ENCODE results near the gene TERT.
"Not testable (repeated sequence)": the region's sequence is repeated elsewhere in the genome, so short reads cannot be mapped to it uniquely, and the experiment has no call there.

The TERT gene

GRCh38 chr5:1285883-1286291 lies 9.0 kb downstream of the TERT start:
- Histone ChIP-seq H3K27ac (ENCODE audit: low read depth in 2 of 2, low read length in 2 of 2) (no peak overlapping the region), H3K9ac (ENCODE audit: low read depth in 1 of 2, low read length in 2 of 2) (no peak overlapping the region), H3K9me3 (ENCODE audit: control insufficient read depth in 2 of 2, low read length in 2 of 2) (no peaks in the 10 kb centered on the region), H3K4me3 (ENCODE audit: low read length in 2 of 2) (no peak overlapping the region), H3K27me3 (ENCODE audit: control insufficient read depth in 2 of 2, insufficient read depth in 2 of 2, low read length in 2 of 2) (no peaks in the 10 kb centered on the region), H3K36me3 (ENCODE audit: control insufficient read depth in 2 of 2, insufficient read depth in 2 of 2, low read length in 2 of 2) (no peaks in the 10 kb centered on the region), H3K4me1 (ENCODE audit: control insufficient read depth in 2 of 2, insufficient read depth in 2 of 2, low read length in 2 of 2) (no peaks in the 10 kb centered on the region)

DNA sequence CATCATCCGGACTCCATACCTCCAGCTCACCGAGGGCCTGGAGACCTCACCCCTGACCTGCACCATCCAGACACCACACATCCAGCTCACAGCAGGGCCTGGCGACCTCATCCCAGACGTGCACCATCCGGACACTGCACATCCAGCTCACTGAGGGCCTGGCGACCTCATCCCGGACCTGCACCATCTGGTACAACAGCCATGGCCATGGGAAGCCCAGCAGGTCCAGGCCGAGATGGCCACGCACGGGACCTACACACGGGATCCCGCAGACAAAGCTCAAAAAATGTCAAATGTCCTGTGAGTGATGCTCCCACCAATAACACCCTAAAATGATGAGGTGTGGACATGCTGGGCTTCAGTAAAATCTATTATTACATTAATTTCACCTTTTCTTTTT lies 9.7 kb downstream of the TERT start:
- H3K27me3 ChIP-seq (ENCODE audit: control insufficient read depth in 2 of 2, insufficient read depth in 2 of 2, low read length in 2 of 2), result no peaks in the 10 kb centered on the region
- no peaks in the 10 kb centered on the region for H3K4me1 ChIP-seq (ENCODE audit: control insufficient read depth in 2 of 2, insufficient read depth in 2 of 2, low read length in 2 of 2)
- H3K36me3 ChIP-seq (ENCODE audit: control insufficient read depth in 2 of 2, insufficient read depth in 2 of 2, low read length in 2 of 2), result no peaks in the 10 kb centered on the region
- no peak overlapping the region for H3K9ac ChIP-seq (ENCODE audit: low read depth in 1 of 2, low read length in 2 of 2)
- no peak overlapping the region for H3K4me3 ChIP-seq (ENCODE audit: low read length in 2 of 2)
- no peak overlapping the region for H3K27ac ChIP-seq (ENCODE audit: low read depth in 2 of 2, low read length in 2 of 2)
- H3K9me3 ChIP-seq (ENCODE audit: control insufficient read depth in 2 of 2, low read length in 2 of 2), result no peaks in the 10 kb centered on the region

DNA sequence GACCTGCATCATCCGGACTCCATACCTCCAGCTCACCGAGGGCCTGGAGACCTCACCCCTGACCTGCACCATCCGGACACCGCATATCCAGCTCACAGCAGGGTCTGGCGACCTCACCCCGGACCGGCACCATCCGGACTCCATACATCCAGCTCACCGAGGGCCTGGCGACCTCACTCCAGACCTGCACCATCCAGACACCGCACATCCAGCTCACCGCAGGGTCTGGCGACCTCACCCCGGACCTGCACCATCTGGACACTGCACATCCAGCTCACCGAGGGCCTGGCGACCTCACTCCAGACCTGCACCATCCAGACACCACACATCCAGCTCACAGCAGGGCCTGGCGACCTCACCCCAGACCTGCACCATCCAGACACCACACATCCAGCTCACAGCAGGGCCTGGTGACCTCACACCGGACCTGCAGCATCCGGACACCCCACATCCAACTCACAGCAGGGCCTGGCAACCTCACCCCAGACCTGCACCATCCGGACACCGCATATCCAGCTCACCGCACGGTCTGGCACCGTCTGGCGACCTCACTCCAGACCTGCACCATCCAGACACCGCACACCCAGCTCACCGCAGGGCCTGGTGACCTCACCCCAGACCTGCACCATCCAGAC lies 10.4 kb downstream of the TERT start:
- H3K4me3 ChIP-seq (ENCODE audit: low read length in 2 of 2); H3K27me3 ChIP-seq (ENCODE audit: control insufficient read depth in 2 of 2, insufficient read depth in 2 of 2, low read length in 2 of 2); H3K4me1 ChIP-seq (ENCODE audit: control insufficient read depth in 2 of 2, insufficient read depth in 2 of 2, low read length in 2 of 2); H3K9ac ChIP-seq (ENCODE audit: low read depth in 1 of 2, low read length in 2 of 2); H3K9me3 ChIP-seq (ENCODE audit: control insufficient read depth in 2 of 2, low read length in 2 of 2); H3K27ac ChIP-seq (ENCODE audit: low read depth in 2 of 2, low read length in 2 of 2); H3K36me3 ChIP-seq (ENCODE audit: control insufficient read depth in 2 of 2, insufficient read depth in 2 of 2, low read length in 2 of 2): not testable (repeated sequence)

GRCh38 chr5:1283729-1284041 lies 11.2 kb downstream of the TERT start:
- H3K4me1 ChIP-seq (ENCODE audit: control insufficient read depth in 2 of 2, insufficient read depth in 2 of 2, low read length in 2 of 2); H3K27me3 ChIP-seq (ENCODE audit: control insufficient read depth in 2 of 2, insufficient read depth in 2 of 2, low read length in 2 of 2); H3K9me3 ChIP-seq (ENCODE audit: control insufficient read depth in 2 of 2, low read length in 2 of 2); H3K9ac ChIP-seq (ENCODE audit: low read depth in 1 of 2, low read length in 2 of 2); H3K4me3 ChIP-seq (ENCODE audit: low read length in 2 of 2); H3K27ac ChIP-seq (ENCODE audit: low read depth in 2 of 2, low read length in 2 of 2); H3K36me3 ChIP-seq (ENCODE audit: control insufficient read depth in 2 of 2, insufficient read depth in 2 of 2, low read length in 2 of 2): not testable (repeated sequence)

DNA sequence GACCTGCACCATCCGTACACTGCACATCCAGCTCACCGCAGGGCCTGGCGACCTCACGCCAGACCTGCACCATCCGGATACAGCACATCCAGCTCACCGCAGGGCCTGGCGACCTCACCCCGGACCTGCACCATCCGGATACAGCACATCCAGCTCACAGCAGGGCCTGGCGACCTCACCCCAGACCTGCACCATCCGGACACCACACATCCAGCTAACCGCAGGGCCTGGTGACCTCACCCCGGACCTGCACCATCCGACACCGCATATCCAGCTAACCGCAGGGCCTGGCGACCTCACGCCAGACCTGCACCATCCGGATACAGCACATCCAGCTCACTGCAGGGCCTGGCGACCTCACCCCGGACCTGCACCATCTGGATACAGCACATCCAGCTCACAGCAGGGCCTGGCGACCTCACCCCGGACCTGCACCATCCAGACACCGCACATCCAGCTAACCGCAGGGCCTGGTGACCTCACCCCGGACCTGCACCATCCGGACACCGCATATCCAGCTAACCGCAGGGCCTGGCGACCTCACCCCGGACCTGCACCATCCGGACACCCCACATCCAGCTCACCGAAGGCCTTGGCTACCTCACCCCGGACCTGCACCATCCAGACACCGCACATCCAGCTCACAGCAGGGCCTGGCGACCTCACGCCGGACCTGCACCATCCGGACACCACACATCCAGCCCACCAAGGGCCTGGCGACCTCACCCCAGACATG lies 11.7 kb downstream of the TERT start:
- H3K27ac ChIP-seq (ENCODE audit: low read depth in 2 of 2, low read length in 2 of 2); H3K9me3 ChIP-seq (ENCODE audit: control insufficient read depth in 2 of 2, low read length in 2 of 2); H3K36me3 ChIP-seq (ENCODE audit: control insufficient read depth in 2 of 2, insufficient read depth in 2 of 2, low read length in 2 of 2); H3K27me3 ChIP-seq (ENCODE audit: control insufficient read depth in 2 of 2, insufficient read depth in 2 of 2, low read length in 2 of 2); H3K9ac ChIP-seq (ENCODE audit: low read depth in 1 of 2, low read length in 2 of 2); H3K4me3 ChIP-seq (ENCODE audit: low read length in 2 of 2); H3K4me1 ChIP-seq (ENCODE audit: control insufficient read depth in 2 of 2, insufficient read depth in 2 of 2, low read length in 2 of 2): not testable (repeated sequence)

GRCh38 chr5:1282131-1282992 lies 12.5 kb downstream of the TERT start:
- Histone ChIP-seq H3K36me3 (ENCODE audit: control insufficient read depth in 2 of 2, insufficient read depth in 2 of 2, low read length in 2 of 2) (no peaks in the 10 kb centered on the region), H3K27ac (ENCODE audit: low read depth in 2 of 2, low read length in 2 of 2) (no peak overlapping the region), H3K4me3 (ENCODE audit: low read length in 2 of 2) (no peak overlapping the region), H3K4me1 (ENCODE audit: control insufficient read depth in 2 of 2, insufficient read depth in 2 of 2, low read length in 2 of 2) (no peaks in the 10 kb centered on the region), H3K27me3 (ENCODE audit: control insufficient read depth in 2 of 2, insufficient read depth in 2 of 2, low read length in 2 of 2) (no peaks in the 10 kb centered on the region), H3K9me3 (ENCODE audit: control insufficient read depth in 2 of 2, low read length in 2 of 2) (no peaks in the 10 kb centered on the region), H3K9ac (ENCODE audit: low read depth in 1 of 2, low read length in 2 of 2) (no peak overlapping the region)

DNA sequence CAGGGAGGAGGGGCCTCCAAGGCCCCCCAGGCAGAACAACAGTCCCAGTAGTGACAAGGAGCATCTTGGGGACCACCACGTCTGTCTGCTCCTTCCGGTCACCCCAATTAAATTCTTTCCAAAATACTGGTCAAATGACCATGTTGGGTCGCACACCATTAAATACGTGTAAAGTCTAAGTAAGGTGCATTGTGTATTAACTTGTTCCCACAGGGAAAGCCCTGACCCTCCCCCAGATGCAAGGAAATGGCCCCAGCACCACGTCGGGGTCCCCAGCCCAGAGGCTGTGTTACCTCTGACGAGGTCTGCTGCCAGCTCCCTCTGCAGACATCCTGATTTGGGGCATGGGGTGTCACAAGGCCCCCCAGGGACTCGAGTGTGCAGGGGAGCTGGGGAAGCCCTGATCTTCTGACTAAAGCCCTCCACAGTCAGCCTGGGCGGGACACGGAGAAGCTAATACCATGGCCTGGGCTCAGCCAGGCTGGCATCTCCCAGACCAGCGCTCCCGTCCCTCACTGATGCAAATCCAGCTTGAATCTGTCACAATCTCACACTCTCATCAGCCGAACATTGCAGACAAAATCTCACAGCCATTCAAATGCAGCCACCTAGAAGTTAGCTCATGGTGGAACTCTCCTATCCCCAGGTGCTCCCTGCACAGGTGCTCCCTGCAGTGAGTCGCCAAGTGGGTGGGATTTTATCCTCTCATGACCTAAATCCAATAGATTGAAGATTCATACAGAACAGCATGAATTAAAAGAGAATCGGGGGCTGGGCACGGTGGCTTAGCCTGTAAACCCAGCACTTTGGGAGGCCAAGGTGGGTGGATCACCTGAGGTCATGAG lies 13.6 kb downstream of the TERT start:
- Histone ChIP-seq H3K9ac (ENCODE audit: low read depth in 1 of 2, low read length in 2 of 2) (no peak overlapping the region), H3K27ac (ENCODE audit: low read depth in 2 of 2, low read length in 2 of 2) (no peak overlapping the region), H3K4me1 (ENCODE audit: control insufficient read depth in 2 of 2, insufficient read depth in 2 of 2, low read length in 2 of 2) (no peaks in the 10 kb centered on the region), H3K36me3 (ENCODE audit: control insufficient read depth in 2 of 2, insufficient read depth in 2 of 2, low read length in 2 of 2) (no peaks in the 10 kb centered on the region), H3K27me3 (ENCODE audit: control insufficient read depth in 2 of 2, insufficient read depth in 2 of 2, low read length in 2 of 2) (no peaks in the 10 kb centered on the region), H3K4me3 (ENCODE audit: low read length in 2 of 2) (no peak overlapping the region), H3K9me3 (ENCODE audit: control insufficient read depth in 2 of 2, low read length in 2 of 2) (no peaks in the 10 kb centered on the region)

DNA sequence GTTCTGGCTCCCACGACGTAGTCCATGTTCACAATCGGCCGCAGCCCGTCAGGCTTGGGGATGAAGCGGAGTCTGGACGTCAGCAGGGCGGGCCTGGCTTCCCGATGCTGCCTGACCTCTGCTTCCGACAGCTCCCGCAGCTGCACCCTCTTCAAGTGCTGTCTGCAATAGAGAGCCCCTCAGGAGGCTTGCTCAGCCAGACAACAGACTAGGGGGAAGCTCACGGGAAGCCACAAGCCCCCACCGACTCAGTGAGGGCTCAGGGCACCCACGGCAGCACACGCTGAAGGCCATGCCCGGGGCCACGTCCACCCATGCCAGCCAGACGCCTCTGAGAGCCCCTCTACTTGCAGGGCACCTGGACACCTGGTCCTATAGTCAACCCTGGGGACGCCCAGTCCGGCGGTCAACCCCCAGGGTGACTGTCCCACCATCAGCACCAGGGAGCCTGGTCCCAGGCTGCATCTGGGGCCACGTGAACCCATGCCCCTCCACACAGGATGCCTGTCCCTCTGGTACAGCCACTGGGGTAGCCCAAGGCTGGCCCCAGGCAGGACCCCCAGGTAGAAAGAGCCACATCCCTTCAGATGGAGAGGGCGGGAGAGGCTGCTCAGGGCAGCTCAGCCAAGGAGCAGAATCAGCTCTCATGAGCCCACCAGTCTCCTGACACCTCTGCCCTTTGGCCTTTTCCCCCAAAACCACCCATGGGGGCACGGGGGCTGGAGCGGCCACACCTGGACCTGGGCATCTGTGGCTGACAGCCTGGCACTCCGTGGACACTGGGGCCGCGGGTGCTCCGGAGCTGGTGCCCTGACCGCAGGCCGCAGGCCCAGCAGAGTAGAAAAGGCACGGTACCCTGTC lies 14.5 kb downstream of the TERT start:
- Histone ChIP-seq H3K36me3 (ENCODE audit: control insufficient read depth in 2 of 2, insufficient read depth in 2 of 2, low read length in 2 of 2) (no peaks in the 10 kb centered on the region), H3K27me3 (ENCODE audit: control insufficient read depth in 2 of 2, insufficient read depth in 2 of 2, low read length in 2 of 2) (no peaks in the 10 kb centered on the region)

DNA sequence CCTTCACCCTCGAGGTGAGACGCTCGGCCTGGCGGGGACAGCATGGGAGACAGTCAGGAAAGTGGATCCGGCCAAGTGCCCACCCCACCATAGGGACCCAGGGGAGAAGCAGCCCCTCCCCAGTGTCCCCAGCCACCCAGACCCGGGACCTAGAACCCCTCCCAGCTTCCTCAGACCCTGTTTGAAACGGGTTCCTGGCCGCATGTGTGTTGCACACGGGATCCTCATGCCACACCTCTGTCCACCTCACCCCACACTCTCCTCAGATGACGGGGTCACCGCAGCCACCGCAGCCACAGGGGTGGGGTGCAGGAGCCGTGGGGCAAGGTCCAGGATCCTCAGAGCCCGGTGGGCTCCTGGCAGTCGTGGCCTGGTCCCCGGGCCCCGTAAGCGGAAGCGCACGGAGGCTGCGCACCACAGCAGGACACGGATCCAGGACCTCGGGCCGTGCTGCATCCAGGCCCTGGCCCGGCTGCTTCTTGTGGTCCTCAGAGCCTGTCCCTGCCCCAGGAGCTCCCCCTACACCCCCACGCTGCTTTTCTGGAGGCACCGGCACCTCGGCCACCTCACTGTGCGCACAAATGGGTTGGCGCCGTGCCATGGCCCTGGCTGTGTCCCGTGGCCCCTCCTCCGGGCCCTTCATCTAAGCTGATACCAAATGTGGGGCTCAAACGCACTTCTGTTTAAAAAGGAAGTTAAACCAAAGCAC lies 15.3 kb downstream of the TERT start:
- no peaks in the 10 kb centered on the region for H3K27me3 ChIP-seq (ENCODE audit: control insufficient read depth in 2 of 2, insufficient read depth in 2 of 2, low read length in 2 of 2)
- H3K4me3 ChIP-seq (ENCODE audit: low read length in 2 of 2), result no peak overlapping the region
- no peaks in the 10 kb centered on the region for H3K9me3 ChIP-seq (ENCODE audit: control insufficient read depth in 2 of 2, low read length in 2 of 2)
- H3K9ac ChIP-seq (ENCODE audit: low read depth in 1 of 2, low read length in 2 of 2), result no peak overlapping the region
- H3K36me3 ChIP-seq (ENCODE audit: control insufficient read depth in 2 of 2, insufficient read depth in 2 of 2, low read length in 2 of 2), result no peaks in the 10 kb centered on the region
- H3K4me1 ChIP-seq (ENCODE audit: control insufficient read depth in 2 of 2, insufficient read depth in 2 of 2, low read length in 2 of 2), result no peaks in the 10 kb centered on the region
- H3K27ac ChIP-seq (ENCODE audit: low read depth in 2 of 2, low read length in 2 of 2), result no peak overlapping the region

More for the DNA sequence above, 14.5 kb downstream of the TERT start:
- Histone ChIP-seq H3K4me3 (ENCODE audit: low read length in 2 of 2) (no peak overlapping the region), H3K9ac (ENCODE audit: low read depth in 1 of 2, low read length in 2 of 2) (no peak overlapping the region), H3K27ac (ENCODE audit: low read depth in 2 of 2, low read length in 2 of 2) (no peak overlapping the region), H3K4me1 (ENCODE audit: control insufficient read depth in 2 of 2, insufficient read depth in 2 of 2, low read length in 2 of 2) (no peaks in the 10 kb centered on the region), H3K9me3 (ENCODE audit: control insufficient read depth in 2 of 2, low read length in 2 of 2) (no peaks in the 10 kb centered on the region)

Data from mucosa of rectum (tissue), 2 donors.